Heart right ventricle (tissue), 16 donors: ENCODE measurements around the gene UFL1. TPM values are rescaled to one million over a fixed set of nuclear protein-coding genes. Genes with fewer than 3 reads are reported as not detected.
A peak's percentile ranks its signal among the peaks of the same experiment; 100 is the strongest.
"Not testable (repeated sequence)": the region's sequence is repeated elsewhere in the genome, so short reads cannot be mapped to it uniquely, and the experiment has no call there.

ENCODE experiments used
- ATAC-seq, 8 donors: fragments of 200-7000 bp; cut with Tn5 transposase; one replicate each; pipeline ENCODE4 v1.9.1; 2020; ENCODE audit warnings: mild to moderate bottlenecking in 8 of 8, moderate library complexity in 8 of 8, moderate number of reproducible peaks in 1 of 8
- DNase-seq, 2 donors: peaks; one replicate each; pipeline ENCODE4 v3.0.0-alpha.2; 2020
- H3K27ac ChIP-seq, 10 donors: fragments of 200-600 bp; sonication (generic) in 2 of 10; one replicate each; pipeline versions ENCODE4 v1.5.0 to v1.8.0; 2020 to 2022; ENCODE audit warnings: mild to moderate bottlenecking in 3 of 10
- H3K27me3 ChIP-seq, 7 donors: fragments of 200-600 bp; one replicate each; pipeline ENCODE4 v1.8.0; 2021 to 2022; ENCODE audit warnings: mild to moderate bottlenecking in 2 of 7
- H3K36me3 ChIP-seq, 9 donors: fragments of 200-600 bp; sonication (generic) in 1 of 9; one replicate each; pipeline versions ENCODE4 v1.5.0 to v1.8.0; 2020 to 2022; ENCODE audit warnings: mild to moderate bottlenecking in 2 of 9
- H3K4me1 ChIP-seq, 9 donors: fragments of 200-600 bp; sonication (generic) in 1 of 9; one replicate each; pipeline versions ENCODE4 v1.5.0 to v1.8.0; 2020 to 2022; ENCODE audit warnings: mild to moderate bottlenecking in 4 of 9
- H3K4me3 ChIP-seq, 10 donors: fragments of 200-600 bp; sonication (generic) in 2 of 10; one replicate each; pipeline versions ENCODE4 v1.5.0 to v1.8.0; 2020 to 2022; ENCODE audit warnings: mild to moderate bottlenecking in 7 of 10, moderate library complexity in 2 of 10
- H3K9me3 ChIP-seq, 11 donors: fragments of 200-600 bp in 10 of 11; sonication (generic) in 2 of 11; one replicate each; pipeline versions ENCODE4 v1.5.0 to v1.8.0; 2013 to 2022; ENCODE audit warnings: mild to moderate bottlenecking in 2 of 11, control low read depth in 1 of 11, moderate library complexity in 1 of 11
- CTCF ChIP-seq, 9 donors: fragments of 200-600 bp; sonication (generic) in 2 of 9; IDR thresholded peaks; one replicate each; pipeline versions ENCODE4 v1.5.0 to v1.8.0; 2021 to 2022; ENCODE audit warnings: antibody characterized with exemption in 9 of 9, mild to moderate bottlenecking in 5 of 9, moderate library complexity in 1 of 9
- WGBS, 2 donors: extraction: QIAGEN DNeasy Blood & Tissue Kit; methylation state at CpG; one replicate each; pipeline ENCODE4 v1.1.7; 2013; ENCODE audit warnings: inconsistent platforms in 1 of 2; 5-methylcytosine and 5-hydroxymethylcytosine counted together
- intact Hi-C, 10 donors: fragments of 100-400 bp; cut with DNase I; formaldehyde crosslinking; loops; one replicate each; pipeline versions ENCODE4 v1.11.1 to v1.14.2; 2022
- polyA plus RNA-seq, 2 donors: library from polyadenylated mRNA; stranded (reverse); fragments of 200-250 nt; gene quantifications; one replicate each; pipeline ENCODE4 v1.2.3, GENCODE V29; 2013
- total RNA-seq, 10 donors: library from RNA; stranded (reverse); fragmentation: NEBNext Ultra II Directional in 3 of 10; extraction: Animal tissue kit (Norgen Biotek cat#: 25700) in 3 of 10; gene quantifications; one replicate each; pipeline versions ENCODE4 v1.2.1 to v1.2.4, GENCODE V29; 2021 to 2023
- donor health status: Arrhythmogenic right ventricular cardiomyopathy.
- donor health status: ischemic (EF 13 %, LVEDD 7.1; RV severe dilation, severe dysfunction).
- donor health status: healthy with polysubstance abuse.
- donor health status: DM: no; HTN: yes; CAD: no.
- donor health status: DM: no; HTN: no; CAD: no.
- donor health status: ischemic (EF 25% LVEDD 6.9; RV normal size, moderate dysfunction).
- donor health status: ischemic (EF 25% LVEDD 5.7; RV mildly dilated, moderate dysfunction).
- donor health status: healthy.
- donor health status: DM: yes; HTN: yes; CAD: no.
- donor health status: Ischemic cardiomyopathy.
- donor health status: ischemic (EF 35%, LVEDD 5.7; RV mildly dilated, moderate dysfunction).
- donor health status: nonischemic (EF 11% LVEDD 7.7; RV severe dilation, severe dysfunction).
- donor health status: DM: yes; HTN: yes; CAD: no.
- donor health status: PGD.
- donor health status: ischemic (EF 29% LVEDD 5.4; RV normal size, mild dysfunction).
- donor health status: nonischemic (EF 23%, LVEDD 6.1; RV moderate dilation, normal function).

Gene UFL1
- total and polyA plus RNA-seq, 12 donors, result 9.0 to 32.7 (median 25.0) TPM

- intact Hi-C loops, result loop anchor here in 1 of 10 donors (10.0 kb wide), 2 partner anchors 217 to 507 kb away; no protein-coding TSS in a partner anchor
- ATAC-seq (no peak), DNase-seq (no peak)
- Histone ChIP-seq H3K27ac (no peak overlapping the region), H3K36me3 (peaks cover 0 to 100% (median 45%) of the 10 kb centered on the region in 9 donors), H3K9me3 (no peaks in the 10 kb centered on the region), H3K27me3 (no peaks in the 10 kb centered on the region), H3K4me1 (no peaks in the 10 kb centered on the region), H3K4me3 (no peak overlapping the region)
- WGBS, 2 donors, result 90 to 91% methylated on average over 4 of the region's 4 CpGs
- TF ChIP-seq CTCF (IDR thresholded peaks at IDR 0.05), result no peak
These were observed 26.0 kb downstream of the UFL1 start for GRCh38 chr6:96547654-96548053.

- no peaks in the 10 kb centered on the region for H3K27me3 ChIP-seq
- 98 to 99% methylated on average over 4 of the region's 4 CpGs for WGBS, 2 donors
- no peak for ATAC-seq
- TF ChIP-seq CTCF (IDR thresholded peaks at IDR 0.05), result no peak
- peaks cover 0 to 72% (median 52%) of the 10 kb centered on the region in 9 donors for H3K36me3 ChIP-seq
- no peak overlapping the region for H3K27ac ChIP-seq
- no peak overlapping the region for H3K4me3 ChIP-seq
- no peak for DNase-seq
- no peaks in the 10 kb centered on the region for H3K4me1 ChIP-seq
- intact Hi-C loops, result loop anchor here in 1 of 10 donors (10.0 kb wide), 1 partner anchor 340 kb away; the partner anchor contains the start of gene NDUFAF4
- peaks cover 0 to 3% (median 0%) of the 10 kb centered on the region in 11 donors for H3K9me3 ChIP-seq
These were observed 33.0 kb downstream of the UFL1 start for GRCh38 chr6:96554558-96554957.

GRCh38 chr6:96559740-96560139, 38.1 kb downstream of the UFL1 start:
- H3K9me3 ChIP-seq, H3K4me1 ChIP-seq, H3K27ac ChIP-seq, H3K27me3 ChIP-seq, DNase-seq, H3K4me3 ChIP-seq, ATAC-seq: not testable (repeated sequence)
- 97 to 100% methylated on average over 2 of the region's 2 CpGs for WGBS, 2 donors
- intact Hi-C loops, result loop anchor here in 3 of 10 donors (10.0 kb wide), 2 partner anchors 65 to 335 kb away; partner anchors contain the start of gene NDUFAF4 (in 1 of the 3)
- peaks cover 0 to 20% (median 10%) of the 10 kb centered on the region in 9 donors for H3K36me3 ChIP-seq

- no peaks in the 10 kb centered on the region for H3K27me3 ChIP-seq
- WGBS, 2 donors, result 21 to 25% methylated on average over 3 of the region's 3 CpGs
- intact Hi-C loops, result loop anchor here in 2 of 10 donors (10.0 kb wide), 1 partner anchor 62 kb away; no protein-coding TSS in a partner anchor
- DNase-seq (no peak), ATAC-seq (peak in 3 of 8 donors; percentile 25 to 45 (median 28))
- H3K4me1 ChIP-seq, result no peaks in the 10 kb centered on the region
- TF ChIP-seq CTCF (IDR thresholded peaks at IDR 0.05), result no peak
- H3K9me3 ChIP-seq, result peaks cover 0 to 3% (median 0%) of the 10 kb centered on the region in 11 donors
- H3K27ac ChIP-seq, result peak within 1 kb of the TSS in 4 of 10 donors; percentile 39 to 51 (median 47)
- H3K4me3 ChIP-seq, result peak within 1 kb of the TSS in 9 of 10 donors; percentile 4 to 38 (median 27)
- H3K36me3 ChIP-seq, result no peaks in the 10 kb centered on the region
These were observed 41.3 kb downstream of the UFL1 start, which contains the start of gene FHL5 for GRCh38 chr6:96562886-96563285. TSS of gene FHL5 (plus strand) at chr6:96563128. CDS start at chr6:96603614, 40,486 bp downstream.

- no peak for ATAC-seq
These were observed 42.2 kb downstream of the UFL1 start for GRCh38 chr6:96563853-96564252.

More at GRCh38 chr6:96563853-96564252, 42.2 kb downstream of the UFL1 start:
- intact Hi-C loops, result loop anchor here in 2 of 10 donors (10.0 kb wide), 1 partner anchor 61 kb away; no protein-coding TSS in a partner anchor
- Histone ChIP-seq H3K27ac (peak overlapping the region in 4 of 10 donors; percentile 16 to 51 (median 44)), H3K4me1 (no peaks in the 10 kb centered on the region), H3K4me3 (peak overlapping the region in 9 of 10 donors; percentile 4 to 38 (median 27)), H3K9me3 (peaks cover 0 to 3% (median 0%) of the 10 kb centered on the region in 11 donors), H3K27me3 (no peaks in the 10 kb centered on the region), H3K36me3 (no peaks in the 10 kb centered on the region)
- DNase-seq, result no peak
- TF ChIP-seq CTCF (IDR thresholded peaks at IDR 0.05), result no peak
